Dedifferentiated amniotic fluid mesenchymal stem cell (primary cell): Measurements from ENCODE around the gene FAM120B.

ENCODE experiments used
- DNase-seq: peaks from one replicate; pipeline ENCODE4 v3.0.0-alpha.2; 2016; ENCODE audit errors: extremely low spot score

The FAM120B gene

DNA sequence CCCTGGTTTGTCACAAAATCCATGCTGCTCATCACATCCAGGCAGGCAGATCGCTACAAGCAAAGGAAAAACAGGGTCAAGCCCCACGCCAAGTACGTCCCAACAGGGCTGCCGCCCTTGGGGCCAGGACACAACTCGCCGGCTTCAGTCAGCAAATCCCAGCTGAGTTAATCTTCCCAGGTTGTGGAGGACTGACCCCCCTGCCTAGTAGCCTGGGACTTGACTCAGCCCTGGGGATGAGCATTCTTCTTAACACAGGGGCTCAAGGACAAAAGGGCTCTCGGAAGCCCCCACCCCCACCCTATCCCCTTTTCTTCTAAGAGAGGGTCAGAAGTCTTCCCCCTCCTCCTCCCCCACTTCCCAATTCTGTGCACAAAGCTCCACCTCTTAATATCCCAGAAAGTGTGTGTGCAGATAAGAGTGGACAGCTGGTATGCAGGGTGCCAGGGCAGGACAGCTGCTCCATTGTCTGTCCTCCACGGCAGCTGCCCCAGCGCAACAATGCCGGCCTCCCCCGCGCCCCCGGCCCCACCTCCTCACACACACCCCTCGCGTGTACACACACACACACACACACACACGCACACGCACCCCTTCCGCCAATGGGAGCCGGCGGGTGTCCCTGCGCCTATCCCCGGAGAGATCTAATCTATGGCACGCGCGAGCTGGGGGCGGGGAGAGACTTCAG lies 20.2 kb upstream of the FAM120B start:
- DNase-seq: no peak

DNA sequence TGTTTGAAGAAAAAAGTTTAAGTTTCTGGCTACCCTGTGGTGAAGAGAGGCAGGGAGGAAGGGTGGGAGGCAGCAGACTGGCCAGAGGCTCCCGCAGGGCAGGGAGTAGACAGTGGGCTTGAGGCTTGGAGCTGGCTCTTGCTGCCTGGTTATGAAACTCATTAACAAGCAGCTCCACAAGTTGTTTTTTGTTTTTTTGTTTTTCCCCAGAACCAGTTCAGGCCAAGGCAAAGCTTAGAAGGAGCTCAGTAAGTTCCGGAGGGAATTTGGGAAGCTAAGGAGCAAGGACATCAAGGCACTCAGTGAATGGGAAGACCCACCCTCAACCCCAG lies 19.7 kb upstream of the FAM120B start:
- no peak for DNase-seq

DNA sequence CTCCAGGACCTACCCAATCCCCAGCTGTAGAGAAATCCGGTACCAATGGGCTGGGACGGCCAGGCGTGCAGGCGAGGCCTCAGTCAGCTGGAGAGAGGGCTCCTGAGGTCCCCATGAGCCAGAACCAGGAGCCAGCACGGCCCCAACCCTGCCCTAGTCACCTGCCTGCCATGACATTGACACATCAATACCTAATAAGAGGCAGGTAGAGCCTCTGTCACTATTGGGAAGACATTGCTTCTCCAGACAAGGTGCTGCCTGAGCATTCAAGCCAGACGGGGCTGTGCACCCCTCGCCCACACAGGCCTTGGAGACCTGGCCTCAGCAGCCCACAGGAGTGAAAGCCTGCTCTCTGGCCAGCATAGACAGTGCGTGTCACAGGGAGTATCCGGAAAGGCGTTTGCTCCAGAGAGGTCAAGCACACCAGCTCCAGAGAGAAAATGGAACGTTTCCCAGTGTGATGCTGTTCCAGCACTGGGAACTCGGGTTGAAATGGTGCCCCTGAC lies 19.1 kb upstream of the FAM120B start:
- DNase-seq: no peak

DNA sequence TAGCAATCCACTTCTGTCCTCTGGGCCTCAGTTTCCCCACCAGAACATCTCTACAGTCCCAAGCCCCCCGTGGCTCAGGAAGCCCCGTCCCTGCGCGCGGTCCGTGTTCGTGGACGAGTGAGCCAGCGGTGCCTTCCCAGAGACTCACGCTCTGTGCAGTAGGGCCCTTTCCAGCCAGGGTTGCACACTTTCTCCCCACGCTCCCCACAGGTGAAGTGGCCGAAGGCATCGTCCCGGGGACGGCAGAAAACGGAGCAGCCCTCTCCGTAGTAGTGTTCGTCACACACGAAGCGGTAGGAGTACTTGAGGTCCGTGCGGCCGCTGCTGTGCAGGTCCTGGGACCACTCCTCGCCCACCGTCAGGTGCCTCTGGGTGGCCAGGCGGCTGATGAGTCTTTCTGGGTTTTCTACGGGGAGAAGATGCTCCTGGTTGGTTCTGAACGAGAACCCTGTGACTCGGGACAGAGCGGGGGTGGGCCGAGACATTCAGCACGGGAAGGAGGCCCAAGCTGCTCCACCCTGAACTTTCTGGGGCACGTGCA lies 18.4 kb upstream of the FAM120B start:
- DNase-seq: no peak

DNA sequence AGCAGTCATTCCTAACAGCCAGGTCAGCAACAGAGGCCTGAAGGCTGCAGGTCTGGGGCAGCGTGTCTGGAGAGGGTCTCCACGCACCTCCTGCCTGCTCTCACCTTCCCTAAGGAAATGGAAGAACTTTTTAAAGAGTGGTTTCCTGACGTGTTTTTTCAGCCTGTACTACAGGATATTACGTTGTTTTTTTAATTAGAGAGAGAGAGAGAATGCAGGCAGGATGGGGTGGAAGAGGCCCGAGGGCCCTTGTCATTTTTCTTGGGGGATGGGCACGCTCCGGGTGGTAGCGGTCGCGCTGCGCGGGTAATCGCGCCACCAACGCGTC lies 17.7 kb upstream of the FAM120B start:
- no peak for DNase-seq

DNA sequence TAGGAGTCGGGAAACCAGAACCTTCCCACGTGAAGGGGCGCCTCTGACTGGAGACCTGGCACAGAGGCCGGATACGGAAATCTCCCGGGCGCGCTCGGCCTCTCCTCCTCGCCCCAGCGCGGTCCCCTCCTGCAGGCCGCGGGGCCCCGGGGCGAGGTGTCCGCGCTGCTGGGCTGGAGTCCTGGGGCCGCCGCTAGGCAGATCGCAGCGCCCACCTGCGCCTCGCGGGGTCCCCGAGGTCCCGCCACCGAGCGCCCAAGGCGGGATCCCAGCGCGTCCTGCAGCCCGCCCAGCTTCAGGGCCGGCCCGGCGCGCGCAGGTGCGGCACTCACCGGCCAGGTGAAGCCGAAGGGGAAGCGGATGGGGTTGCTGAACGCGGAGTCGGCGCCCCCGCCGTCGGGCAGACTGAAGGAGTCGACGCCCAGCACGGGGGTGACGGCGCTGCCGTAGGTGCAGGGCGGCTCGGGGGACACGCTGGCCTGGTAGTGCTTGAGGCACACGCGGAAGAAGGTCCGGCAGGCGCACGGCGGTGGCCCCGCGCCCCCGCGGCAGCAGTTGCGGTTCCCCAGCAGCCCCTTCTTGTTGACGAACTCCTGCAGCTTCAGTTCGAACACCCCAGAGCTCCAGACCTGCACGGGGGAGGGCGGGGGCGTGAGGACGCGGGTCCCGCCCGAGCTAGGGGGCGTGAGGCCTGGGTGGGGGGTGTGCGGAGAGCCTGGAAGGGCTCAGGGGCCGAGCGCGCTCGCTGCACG lies 17.2 kb upstream of the FAM120B start:
- DNase-seq: no peak

DNA sequence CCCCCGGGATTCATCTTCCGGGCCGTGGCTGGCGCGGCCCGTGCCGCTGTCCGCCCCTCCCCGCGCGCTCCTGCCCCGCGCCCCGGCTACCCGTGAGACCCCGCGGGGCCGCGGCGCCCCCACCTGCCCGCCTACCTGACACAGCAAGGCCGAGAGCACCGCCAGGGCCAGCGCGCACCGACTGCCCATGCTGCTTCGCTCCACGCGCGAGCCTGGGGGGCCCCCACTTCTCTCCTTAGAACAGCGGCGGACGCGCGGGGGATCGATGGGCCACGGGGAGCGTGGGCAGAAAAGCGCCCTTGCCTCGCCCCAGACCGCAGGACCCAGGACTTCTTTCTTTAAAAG lies 16.6 kb upstream of the FAM120B start:
- DNase-seq: no peak

DNA sequence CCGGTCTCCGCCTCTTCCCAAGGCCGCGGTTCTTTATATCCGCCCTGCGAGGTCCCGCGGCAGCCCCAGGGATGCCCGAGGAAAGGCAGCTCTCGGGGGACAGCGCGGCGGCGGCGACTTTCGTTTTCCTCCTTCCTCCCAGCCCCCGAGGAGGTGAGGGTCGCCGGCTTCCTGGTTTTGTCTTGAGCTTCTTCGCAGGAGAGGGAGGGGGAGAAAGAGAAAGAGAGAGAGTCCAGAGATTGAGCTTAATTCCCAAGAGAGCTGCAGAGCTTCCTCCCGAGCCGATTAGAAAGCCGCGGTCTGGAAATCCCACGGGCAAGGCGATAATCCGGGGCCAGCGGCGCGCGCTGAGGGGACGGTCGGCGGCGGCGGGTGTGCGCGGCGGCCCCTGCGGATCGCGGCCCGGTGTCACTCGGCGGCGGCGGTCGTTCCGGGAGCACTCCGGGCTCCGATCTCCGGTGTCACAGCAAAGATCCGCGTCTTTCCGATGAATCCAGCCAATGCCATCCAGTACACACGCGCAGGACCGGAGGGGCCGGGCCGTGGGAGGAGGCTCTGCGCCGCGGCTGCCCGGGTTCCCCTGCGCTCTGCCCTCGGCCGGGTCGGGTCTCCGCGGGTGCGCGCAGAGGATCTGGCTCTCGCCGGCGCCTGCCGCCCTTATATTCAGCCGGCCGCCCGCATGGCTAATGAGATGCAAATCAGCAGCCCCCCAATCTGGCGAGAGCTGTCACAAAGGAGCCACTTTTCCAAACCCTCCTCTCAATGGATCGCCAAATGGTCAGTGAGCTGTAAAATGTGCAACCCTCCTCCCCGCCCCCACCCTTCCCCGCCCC lies 16.0 kb upstream of the FAM120B start, which contains the start of gene DLL1:
TSS of gene DLL1 (minus strand) at position 783 of the 833 bp plus-strand sequence. CDS start 939 bp downstream, outside the sequence.
- no peak for DNase-seq

DNA sequence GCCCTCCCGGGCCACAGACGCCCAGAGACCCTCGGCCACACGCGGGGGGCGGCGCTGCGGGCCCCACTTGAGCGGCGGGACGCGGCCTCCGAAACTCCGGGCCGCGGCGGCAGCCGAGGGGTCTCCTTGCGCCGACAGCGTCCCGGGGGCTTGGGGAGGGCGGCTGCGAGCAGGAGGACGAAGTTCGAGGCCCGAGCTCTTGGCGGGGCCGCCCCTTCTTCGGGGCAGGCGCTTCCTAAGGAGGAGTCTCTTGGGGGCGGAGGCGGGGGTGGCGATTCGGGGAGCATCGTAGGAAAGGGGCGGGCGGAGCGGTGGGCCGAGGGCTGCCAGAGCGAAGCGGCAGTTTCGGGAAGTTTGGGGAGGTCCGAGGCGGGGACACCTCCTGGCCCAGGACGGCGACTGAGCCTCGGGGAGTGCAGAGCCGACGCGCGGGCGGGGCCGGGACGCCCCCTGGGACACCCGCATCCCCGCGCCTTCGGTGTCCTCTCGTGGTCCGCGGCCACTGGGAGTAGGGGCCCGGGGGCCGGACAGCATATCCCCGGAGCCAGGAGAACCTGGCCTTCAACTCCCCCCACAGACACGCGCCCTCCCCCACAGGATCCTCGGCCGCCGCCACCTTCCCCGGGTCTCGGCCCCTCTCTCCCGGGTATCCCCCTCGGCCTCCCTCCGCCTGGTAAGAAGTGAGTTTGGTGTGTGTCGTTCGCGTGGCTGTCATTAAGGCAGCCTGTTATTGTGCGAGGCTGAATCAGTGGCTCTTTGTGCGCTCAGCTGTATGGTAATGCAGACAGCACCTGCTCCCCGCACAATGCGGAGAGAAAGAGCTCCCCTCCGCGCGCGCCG lies 15.1 kb upstream of the FAM120B start:
- DNase-seq: no peak

DNA sequence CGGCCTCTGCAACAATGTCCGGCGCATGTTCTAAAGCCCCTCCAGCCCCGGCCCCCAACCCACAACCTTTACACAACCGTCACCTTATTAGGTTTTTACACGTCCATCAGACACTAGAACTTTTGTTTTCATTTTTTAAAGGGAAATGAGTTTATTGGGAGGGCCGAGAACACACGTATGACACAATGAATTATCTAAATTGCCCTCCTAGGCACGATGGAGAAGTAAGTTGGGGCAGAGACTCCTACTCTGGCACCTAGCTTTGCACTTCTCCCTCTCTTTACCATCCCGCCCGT lies 14.5 kb upstream of the FAM120B start:
- DNase-seq: no peak

DNA sequence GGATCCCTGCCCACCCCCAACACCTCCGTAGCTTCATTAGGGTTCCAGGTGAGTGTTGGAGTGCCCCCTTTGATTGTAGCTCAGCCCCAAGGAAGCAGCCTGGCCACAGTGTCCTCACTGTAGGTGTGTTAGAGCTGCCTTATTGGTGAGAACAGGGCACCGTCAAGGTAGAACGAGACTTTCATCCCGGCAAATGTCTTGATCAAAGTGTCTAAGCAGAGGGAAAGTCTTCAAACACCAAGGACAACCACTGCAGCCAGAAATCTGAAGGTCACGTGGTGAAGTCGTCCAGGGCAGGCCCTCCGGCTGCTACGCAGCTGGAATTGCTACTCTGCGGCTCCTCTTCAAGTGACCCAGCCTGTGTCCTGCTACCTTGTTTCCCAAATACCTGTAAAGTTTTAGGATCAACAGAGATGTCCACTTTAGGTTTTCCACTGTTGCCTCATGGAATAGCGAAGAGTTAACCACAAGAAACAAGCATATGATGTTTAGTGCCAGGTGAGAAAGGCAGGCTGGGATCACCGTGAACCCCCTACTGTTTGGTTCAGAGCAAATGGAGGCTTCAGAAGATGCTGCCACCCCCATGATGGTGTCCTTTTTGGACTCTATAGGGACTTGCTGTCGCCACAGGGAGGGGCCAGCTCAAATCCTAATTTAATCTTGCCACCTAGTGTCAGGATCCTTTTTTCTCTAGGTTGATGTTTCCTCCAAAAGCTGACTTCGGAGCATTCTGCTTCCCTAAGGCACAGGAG lies 14.0 kb upstream of the FAM120B start:
- no peak for DNase-seq

DNA sequence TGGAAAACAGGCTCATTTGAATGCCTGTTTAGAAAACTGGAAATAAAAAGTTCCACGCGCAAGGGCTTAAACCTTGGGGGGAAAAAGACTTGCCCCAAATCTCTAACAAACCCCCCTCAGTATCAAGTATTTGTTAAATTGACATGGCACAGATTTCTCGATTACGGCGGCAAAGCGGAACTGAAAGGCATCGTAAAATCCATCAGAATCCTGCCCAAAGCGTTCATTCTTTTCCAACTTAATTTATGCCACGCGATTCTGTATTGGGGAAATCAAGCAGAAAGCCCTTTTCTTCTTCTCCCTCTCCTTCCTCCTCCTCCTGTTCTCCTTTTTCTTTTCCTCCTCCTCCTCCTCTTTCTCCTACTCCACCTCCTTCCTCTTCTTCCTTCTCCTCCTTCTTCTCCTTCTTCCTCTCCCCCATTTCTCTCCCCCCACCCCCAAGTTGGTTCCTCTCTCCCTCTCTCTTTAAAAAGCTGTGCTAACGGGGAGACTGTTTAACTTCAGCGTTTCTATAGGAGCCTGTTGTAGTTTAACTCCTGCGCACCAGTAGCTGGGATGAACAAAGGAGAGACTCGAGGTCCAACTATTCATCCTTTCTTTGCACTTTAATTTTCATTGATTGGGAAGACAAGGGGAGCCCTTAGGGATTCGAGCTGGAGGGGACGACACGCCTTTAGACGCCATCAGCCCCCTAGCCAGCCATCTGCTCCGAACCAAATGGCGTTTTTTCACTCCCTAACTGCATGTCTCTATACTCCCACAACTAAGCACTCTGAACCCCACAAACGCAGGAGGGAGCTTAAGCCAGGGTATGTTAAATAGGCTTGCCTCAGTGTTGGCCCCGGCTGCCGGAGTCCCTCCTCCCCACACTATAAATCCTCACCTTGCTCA lies 13.0 kb upstream of the FAM120B start:
- no peak for DNase-seq

DNA sequence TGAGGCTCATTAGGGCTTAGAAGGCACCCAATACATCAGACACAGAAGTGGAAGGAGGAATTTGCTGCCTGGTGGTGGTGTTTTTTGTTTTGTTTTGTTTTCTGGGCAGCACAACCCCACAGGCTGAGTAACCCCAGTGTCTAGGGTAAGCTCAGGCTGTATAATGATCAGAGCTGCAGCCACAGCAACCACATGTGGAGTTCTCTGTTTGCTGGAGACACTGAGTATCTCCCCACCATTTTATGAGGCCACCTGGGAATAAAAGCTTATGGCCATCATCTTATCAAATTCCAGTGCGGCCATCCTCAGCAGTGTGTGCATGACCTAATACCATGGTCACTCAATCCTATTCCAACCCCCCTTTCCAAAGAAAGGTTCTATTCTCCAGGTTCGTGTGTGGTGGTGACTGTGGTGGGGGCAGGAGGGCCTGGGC lies 12.2 kb upstream of the FAM120B start:
- no peak for DNase-seq

DNA sequence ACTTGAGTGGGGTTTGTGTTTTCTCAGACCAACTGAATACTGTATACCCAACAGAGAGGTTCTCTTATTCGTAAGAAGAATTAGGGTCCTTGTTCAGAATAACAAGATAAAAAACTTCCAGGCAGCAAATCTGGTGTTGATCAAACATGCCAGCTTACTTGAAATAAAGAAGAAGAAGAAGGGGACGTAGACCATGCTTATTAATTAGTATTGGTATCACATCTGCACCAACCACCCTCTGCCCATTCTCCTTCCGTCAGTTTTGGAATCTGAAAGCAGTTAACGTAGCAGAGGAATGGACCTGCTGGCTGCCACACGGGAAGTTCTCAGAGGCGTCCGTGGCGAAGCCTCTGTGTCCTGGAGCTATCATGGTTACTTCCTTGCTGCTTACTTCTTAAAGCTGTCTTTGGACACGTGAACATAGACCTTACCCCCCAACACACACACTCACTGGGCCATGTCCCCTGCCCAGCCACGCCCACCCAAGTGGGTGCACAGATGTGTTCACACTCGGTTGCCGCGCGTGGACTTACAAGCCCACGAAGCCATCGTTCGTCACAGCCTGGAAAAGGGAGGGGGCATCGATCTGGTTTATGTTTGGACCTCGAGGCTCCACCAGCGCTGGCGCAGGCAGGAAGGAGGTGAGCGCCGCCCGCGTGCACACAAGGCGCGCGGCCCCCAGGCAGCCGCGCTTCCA lies 11.6 kb upstream of the FAM120B start:
- DNase-seq: no peak

DNA sequence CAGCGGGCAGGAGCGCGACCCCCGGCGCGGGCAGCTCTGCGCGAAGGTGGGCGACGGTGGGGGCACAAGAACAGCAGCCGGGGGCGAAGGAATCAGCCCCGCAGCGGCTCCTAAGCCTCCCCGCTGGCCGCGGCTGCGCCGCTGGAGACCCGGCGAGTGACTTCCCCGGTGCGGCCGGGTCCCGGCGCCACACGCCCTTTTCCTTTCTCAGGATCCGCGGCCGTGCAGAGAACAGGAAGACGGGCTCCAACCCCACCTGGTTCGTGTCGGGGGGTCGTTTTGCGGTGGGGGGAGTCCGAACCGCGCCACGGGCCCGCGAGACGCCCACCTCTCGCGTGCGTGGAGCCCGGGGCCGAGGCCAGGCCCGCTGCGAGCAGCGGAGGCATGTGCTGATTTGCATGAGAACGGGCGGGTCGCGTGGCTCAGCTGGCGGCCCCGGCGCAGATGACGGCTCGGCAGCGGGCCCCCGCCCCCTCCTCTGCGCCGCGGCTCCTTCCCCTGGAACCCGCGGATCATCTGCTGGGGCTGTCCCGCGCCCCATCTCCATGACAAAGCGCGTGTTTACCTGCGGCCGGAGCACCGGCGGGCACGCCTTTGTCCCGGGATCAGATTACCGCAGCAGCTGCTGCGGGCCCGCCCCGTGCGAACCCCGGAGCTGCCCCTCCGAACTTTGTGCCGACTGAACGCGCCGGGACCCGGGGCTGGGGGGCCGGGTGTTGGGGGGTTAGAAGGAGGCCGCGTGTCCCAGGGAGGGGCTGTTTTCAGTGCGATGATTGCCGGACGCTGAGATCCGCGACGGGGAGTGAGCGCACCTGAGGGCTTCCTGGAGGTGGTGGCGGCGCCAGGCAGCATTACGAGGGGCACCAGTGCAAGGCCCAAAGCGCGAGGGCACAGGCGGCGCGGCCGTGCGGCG lies 10.8 kb upstream of the FAM120B start:
- DNase-seq: no peak

DNA sequence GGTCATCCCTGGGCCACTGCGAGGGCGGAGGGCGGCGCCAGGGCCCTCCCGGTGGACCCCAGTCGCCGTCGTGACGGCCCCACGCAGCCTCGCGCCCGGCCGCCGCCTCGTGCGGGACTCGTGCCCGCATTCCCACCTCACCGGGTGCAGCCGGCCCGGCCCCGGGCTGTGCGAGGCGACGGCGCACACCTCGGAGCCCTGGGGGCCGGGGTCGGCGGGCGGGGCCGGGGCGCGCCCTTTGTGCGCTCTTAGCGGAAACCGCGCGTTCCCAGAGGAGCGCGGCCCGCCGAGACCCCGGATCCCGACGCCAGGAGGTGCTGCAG lies 10.2 kb upstream of the FAM120B start:
- no peak for DNase-seq

DNA sequence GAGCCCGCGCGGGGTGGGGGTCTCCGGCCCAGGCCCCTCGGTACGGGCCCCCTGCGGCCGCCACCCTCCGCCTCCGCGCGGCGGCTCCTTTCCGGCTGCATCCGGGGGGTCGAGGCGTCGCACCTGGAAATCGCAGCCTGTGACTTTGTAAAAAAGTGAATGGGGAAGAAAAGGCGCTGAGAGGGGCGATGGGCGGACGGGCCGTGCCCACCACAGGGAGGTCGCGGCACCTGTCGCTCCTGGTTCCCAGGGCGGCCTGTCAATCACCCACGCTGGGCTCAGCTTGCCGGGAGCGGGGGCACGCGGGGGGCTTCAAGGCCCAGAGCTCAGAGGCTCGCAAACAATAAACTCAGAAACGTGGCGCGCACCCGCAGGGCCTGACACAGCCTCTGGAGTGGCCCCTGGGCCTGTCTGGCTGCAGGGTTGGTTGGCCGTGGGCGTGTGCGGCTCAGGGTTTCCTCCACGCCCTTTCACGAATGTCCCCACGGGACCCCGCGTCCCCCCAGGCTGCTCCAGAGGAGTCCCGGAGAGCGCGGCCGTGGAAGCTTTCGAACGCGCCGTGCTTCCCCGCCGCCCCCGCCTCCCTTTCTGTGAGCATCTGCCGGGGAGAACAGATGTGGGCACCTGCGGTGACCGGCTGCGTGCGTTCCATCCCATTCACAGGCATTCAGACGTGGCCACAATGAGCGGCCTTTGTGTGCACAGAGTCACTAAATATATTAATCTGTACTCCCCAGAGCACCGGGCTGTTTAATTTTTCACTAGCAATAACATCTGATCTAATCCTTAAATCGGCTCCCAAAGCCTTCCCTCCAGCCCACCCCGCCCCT lies 9.6 kb upstream of the FAM120B start:
- no peak for DNase-seq
